ENCODE results near the gene PPT1. TPM values are rescaled to one million over a fixed set of nuclear protein-coding genes. Genes with fewer than 3 reads are reported as not detected.

The PPT1 gene
- total and polyA plus RNA-seq, 10 donors: 57.1 to 282 (median 193) TPM

- H3K4me1 ChIP-seq: no peaks in the 10 kb centered on the region
- DNase-seq: no peak
- intact Hi-C loops (cut with DNase I; ENCODE audit: low total_unique reads): no loop called here
- peaks cover 0 to 32% (median 21%) of the 10 kb centered on the region in 8 donors for H3K9me3 ChIP-seq
- no peak for TF ChIP-seq CTCF (IDR thresholded peaks at IDR 0.05 in 8 of 11, conservative IDR thresholded peaks at IDR 0.05 in 3 of 11)
- TF ChIP-seq POLR2A (IDR thresholded peaks at IDR 0.05): no peak
- TF ChIP-seq POLR2AphosphoS5 (IDR thresholded peaks at IDR 0.05): no peak
- H3K27me3 ChIP-seq (replicated peaks in 1 of 7): peaks cover 0 to 7% (median 0%) of the 10 kb centered on the region in 7 donors
- H3K27ac ChIP-seq: no peak overlapping the region
- 89 to 97% (median 91%) methylated on average over 3 of the region's 3 CpGs for WGBS, 5 donors
- H3K36me3 ChIP-seq: no peaks in the 10 kb centered on the region
- H3K4me3 ChIP-seq: no peak overlapping the region
Observed at GRCh38 chr1:40114400-40114799, 17.3 kb upstream of the PPT1 start.

GRCh38 chr1:40110389-40110788, 13.3 kb upstream of the PPT1 start:
- intact Hi-C loops (cut with DNase I; ENCODE audit: low total_unique reads): no loop called here
- TF ChIP-seq POLR2AphosphoS5 (IDR thresholded peaks at IDR 0.05): no peak
- H3K4me3 ChIP-seq: no peak overlapping the region

GRCh38 chr1:40107290-40107959, 10.4 kb upstream of the PPT1 start:
- Histone ChIP-seq H3K9me3 (peaks cover 0 to 44% (median 33%) of the 10 kb centered on the region in 8 donors), H3K27ac (no peak overlapping the region), H3K36me3 (no peaks in the 10 kb centered on the region), H3K27me3 (replicated peaks in 1 of 7) (peaks cover 0 to 7% (median 0%) of the 10 kb centered on the region in 7 donors), H3K4me3 (no peak overlapping the region), H3K4me1 (no peaks in the 10 kb centered on the region)
- no peak for DNase-seq
- TF ChIP-seq CTCF (IDR thresholded peaks at IDR 0.05 in 8 of 11, conservative IDR thresholded peaks at IDR 0.05 in 3 of 11) (no peak), POLR2A (IDR thresholded peaks at IDR 0.05) (no peak), POLR2AphosphoS5 (IDR thresholded peaks at IDR 0.05) (no peak)
- intact Hi-C loops (cut with DNase I; ENCODE audit: low total_unique reads): no loop called here
- WGBS, 5 donors: 91 to 98% (median 94%) methylated on average over 6 of the region's 6 CpGs

More at GRCh38 chr1:40110389-40110788, 13.3 kb upstream of the PPT1 start:
- H3K27me3 ChIP-seq (replicated peaks in 1 of 7): peaks cover 0 to 7% (median 0%) of the 10 kb centered on the region in 7 donors
- DNase-seq: no peak
- no peak overlapping the region for H3K27ac ChIP-seq
- no peaks in the 10 kb centered on the region for H3K4me1 ChIP-seq
- H3K36me3 ChIP-seq: no peaks in the 10 kb centered on the region
- peaks cover 0 to 37% (median 24%) of the 10 kb centered on the region in 8 donors for H3K9me3 ChIP-seq

- 62 to 83% (median 73%) methylated on average over 1 of the region's 1 CpG for WGBS, 5 donors
- Histone ChIP-seq H3K4me3 (no peak overlapping the region), H3K4me1 (no peaks in the 10 kb centered on the region), H3K36me3 (no peaks in the 10 kb centered on the region), H3K9me3 (peaks cover 0 to 29% (median 21%) of the 10 kb centered on the region in 8 donors), H3K27me3 (replicated peaks in 1 of 7) (no peaks in the 10 kb centered on the region), H3K27ac (no peak overlapping the region)
- TF ChIP-seq POLR2A (IDR thresholded peaks at IDR 0.05): no peak
- no peak for TF ChIP-seq POLR2AphosphoS5 (IDR thresholded peaks at IDR 0.05)
- intact Hi-C loops (cut with DNase I; ENCODE audit: low total_unique reads): no loop called here
- no peak for DNase-seq
Observed at GRCh38 chr1:40105028-40105427, 8.0 kb upstream of the PPT1 start.

GRCh38 chr1:40102896-40103295, 5.8 kb upstream of the PPT1 start:
- Histone ChIP-seq H3K27ac (no peak overlapping the region), H3K36me3 (no peaks in the 10 kb centered on the region), H3K4me1 (no peaks in the 10 kb centered on the region), H3K27me3 (replicated peaks in 1 of 7) (no peaks in the 10 kb centered on the region), H3K9me3 (peaks cover 0 to 17% (median 13%) of the 10 kb centered on the region in 8 donors), H3K4me3 (no peak overlapping the region)
- 88 to 95% (median 92%) methylated on average over 3 of the region's 3 CpGs for WGBS, 5 donors
- no peak for DNase-seq
- TF ChIP-seq POLR2A (IDR thresholded peaks at IDR 0.05) (no peak), POLR2AphosphoS5 (IDR thresholded peaks at IDR 0.05) (no peak), CTCF (IDR thresholded peaks at IDR 0.05 in 8 of 11, conservative IDR thresholded peaks at IDR 0.05 in 3 of 11) (no peak)
- intact Hi-C loops (cut with DNase I; ENCODE audit: low total_unique reads): no loop called here

All from spleen (tissue), 11 donors.